GM23248 (cell line): Measurements from ENCODE around the gene SERPINA12.

Experiments used
- EZH2 ChIP-seq: fragments of 200-600 bp; sonication (generic); IDR thresholded peaks from 2 replicates; pipeline ENCODE4 v1.6.1; 2018; ENCODE audit warnings: antibody characterized with exemption, mild to moderate bottlenecking; ENCODE audit not compliant: insufficient read depth, poor library complexity, severe bottlenecking
- EZH2phosphoT487 ChIP-seq: fragments of 200-600 bp; sonication (generic); IDR thresholded peaks from 2 replicates; pipeline ENCODE4 v1.6.1; 2018; ENCODE audit warnings: antibody characterized with exemption, moderate library complexity, mild to moderate bottlenecking, low read depth; ENCODE audit not compliant: insufficient read depth

DNA sequence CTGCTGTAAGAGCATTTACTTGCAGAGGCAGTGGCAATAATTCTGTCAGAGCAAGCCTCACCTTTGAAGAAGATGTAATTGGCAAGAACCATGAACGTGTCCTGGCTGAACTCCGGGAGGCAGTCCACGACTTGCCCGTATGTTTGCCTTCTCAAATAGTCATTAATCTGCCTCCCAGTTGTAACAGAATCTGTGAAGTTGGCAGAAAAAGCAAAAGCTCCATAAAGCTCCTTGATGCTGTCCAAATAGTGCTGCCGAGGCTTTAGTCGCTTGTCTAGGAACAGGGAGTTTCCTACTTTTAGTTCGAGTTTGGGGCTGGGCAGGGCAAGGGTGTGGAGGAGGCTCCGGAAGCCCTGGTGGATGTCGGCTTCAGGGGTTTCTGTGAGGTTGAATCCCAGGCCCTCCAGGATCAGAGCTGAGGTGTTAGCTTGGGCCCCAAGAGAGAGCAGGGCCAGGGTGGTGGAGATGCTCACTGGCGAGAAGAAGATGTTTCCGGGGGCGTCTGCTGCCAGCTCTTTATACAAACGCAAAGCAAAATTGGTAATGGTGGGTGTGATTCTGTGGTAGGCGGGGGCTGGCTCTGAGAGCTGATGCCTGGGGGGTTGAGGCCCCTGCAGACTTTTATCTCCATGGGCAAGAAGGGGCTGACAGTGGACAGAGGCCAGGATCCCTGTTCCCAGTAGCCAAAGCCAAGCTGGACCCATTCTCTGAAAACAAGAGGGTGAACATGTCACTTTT is 61.0 kb downstream of the SERPINA12 start:
- TF ChIP-seq EZH2phosphoT487, result no peak
- no peak for TF ChIP-seq EZH2
